Skin of body (tissue), 2 donors: ENCODE results near the gene ADRA2B. TPM values are rescaled to one million over a fixed set of nuclear protein-coding genes. Genes with fewer than 3 reads are reported as not detected.
A peak's percentile ranks its signal among the peaks of the same experiment; 100 is the strongest.

Experiments
- DNase-seq: peaks from one replicate; lab custom pipeline; 2025; lab: John Stamatoyannopoulos, UW
- total RNA-seq: library from RNA; depleted of rRNA; stranded (reverse); fragments of >200 nt; gene quantifications from one replicate; pipeline ENCODE4 v1.2.3, GENCODE V29; 2014

ADRA2B gene
- total RNA-seq, 1 donor from 2014 or later: 2.0 TPM

DNA sequence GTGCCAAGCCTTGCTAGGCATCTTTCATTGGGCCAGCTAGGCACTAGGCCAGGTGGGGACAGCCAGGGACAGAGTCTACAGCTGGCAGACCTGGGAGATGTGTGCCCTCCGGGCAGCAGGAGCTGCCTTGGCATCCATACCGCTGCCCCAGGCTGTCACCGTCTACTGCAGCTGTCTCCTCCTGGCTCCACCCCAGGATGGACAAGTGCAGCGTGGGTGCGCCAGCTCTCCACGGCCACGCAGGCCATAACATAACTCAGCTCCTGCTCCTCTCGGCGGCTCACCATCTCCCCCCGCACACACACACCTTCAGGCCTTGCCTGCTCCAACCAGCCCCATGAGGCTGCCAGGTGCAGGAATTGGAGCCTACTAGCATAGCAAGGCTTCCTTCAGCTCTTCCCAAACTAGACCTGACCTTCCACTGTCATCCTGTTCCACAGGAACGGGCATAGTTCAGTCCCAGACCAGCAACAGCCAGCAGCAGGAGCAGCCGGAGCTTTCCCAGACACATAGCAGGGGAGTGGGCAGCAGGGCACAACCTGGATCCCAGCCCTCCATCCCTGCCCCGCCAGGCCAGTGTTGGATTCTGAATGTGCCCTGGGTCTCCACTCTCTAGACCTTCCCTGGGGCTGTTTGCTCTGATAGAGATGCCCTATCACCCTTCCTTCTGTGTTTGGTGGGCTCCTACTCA is 2.5 kb upstream of the ADRA2B start:
- no peak for DNase-seq

DNA sequence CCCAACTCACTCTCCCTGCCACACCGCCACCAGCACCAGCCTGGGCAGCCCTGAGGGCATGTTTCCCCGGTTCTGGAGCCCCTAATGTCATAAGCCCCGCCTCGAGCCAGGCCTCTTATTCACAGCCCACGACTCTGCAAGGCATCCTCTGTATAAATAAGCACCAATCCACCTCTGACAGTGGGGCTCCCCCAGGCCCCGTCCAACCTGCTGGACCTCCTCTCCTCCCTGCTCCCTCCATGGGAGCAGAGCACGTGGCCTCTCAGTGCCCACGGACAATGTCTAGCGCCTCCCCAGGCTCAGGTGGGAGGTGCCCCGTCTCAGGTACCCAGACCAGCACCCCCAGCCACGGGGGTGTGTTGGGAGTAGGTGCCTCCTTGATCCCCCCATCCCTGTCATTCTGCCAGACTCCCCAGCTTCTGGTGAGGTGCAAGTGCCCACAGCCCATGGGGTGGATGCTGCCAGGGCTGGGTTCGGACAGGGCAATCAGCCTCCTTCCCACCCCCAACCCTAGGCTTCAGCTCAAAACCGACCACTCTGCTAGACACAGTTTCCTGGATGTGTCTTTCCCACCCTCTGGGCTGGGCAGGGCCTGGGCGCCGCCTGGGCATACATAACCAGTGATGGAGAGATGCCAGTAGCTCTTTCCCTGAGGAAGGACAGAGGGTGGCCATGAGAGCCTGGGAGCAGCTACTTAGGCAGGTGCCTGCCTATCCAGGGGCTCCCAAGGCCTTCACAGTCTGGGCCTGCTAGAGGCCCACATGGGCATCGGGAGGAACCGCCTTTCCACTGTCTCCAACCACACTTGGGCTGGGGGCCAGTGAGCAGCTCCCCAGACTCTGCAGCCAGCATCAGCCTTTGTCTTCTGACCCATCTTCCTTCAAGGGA is 1.6 kb upstream of the ADRA2B start:
- DNase-seq: no peak

DNA sequence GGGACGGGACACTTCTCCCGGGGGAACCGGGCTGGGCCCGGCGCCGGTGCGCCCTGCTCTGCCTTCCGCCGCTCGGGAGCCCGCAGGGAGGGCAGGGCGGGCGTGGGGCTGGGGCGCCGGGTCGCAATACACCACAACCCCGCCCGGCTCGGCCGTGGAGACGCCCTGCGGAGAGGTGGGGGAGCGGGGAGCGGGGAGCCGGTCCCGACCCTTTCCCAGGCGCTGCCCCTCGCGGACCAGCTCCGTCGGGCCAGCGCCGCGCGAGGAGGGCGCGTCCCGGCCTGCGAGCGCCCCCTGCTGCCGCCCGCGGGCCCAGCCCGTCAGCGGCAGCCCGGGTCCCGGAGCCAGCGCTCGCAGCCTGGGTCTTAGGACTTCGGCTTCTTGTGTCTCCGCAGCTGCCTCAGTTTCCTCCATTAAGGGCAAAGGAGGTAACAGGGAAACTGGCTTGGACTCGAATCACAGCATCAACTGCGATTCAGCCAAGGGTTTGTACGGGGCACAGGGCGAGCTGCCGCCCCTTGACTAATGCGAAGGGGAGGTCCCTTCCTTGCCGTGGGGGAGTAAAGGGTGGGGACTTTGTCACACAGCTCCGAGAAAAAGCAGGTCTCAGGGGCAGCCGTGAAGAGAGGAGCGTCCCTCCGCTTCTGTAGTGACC is 635 bp upstream of the ADRA2B start:
- DNase-seq: peak; percentile 26

DNA sequence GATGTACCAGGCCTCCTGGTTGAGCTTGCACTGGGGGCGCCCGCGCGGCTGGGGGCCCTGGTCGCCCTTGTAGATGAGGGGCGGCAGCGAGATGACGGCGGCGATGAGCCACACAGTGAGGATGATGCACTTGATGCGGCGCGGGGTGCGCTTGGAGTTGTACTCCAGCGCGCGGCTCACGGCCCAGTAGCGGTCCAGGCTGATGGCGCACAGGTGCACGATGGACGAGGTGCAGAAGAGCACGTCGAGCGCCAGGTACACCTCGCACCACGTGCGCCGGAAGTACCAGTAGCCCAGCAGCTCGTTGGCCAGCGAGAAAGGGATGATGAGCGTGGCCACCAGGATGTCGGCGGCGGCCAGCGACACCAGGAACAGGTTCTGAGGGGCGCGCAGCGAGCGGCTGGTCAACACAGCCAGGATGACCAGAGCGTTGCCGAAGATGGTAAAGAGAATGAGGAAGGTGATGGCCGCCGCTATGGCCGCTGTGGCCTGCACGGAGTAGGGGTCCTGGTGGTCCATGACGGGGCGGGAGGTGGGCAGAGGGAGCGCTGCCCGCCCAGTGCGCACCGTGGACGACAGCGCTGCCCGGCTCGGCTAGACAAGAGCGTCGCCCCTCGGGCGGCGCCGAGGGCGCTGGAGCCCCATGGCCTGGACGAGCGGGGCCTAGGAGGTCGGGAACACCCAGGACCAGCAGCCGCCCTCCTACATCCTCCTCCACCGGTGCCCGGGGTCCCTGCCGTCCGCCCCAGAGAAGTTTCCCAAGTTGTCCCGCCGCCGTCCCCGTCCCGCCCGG is 544 bp downstream of the ADRA2B start:
- DNase-seq: no peak

DNA sequence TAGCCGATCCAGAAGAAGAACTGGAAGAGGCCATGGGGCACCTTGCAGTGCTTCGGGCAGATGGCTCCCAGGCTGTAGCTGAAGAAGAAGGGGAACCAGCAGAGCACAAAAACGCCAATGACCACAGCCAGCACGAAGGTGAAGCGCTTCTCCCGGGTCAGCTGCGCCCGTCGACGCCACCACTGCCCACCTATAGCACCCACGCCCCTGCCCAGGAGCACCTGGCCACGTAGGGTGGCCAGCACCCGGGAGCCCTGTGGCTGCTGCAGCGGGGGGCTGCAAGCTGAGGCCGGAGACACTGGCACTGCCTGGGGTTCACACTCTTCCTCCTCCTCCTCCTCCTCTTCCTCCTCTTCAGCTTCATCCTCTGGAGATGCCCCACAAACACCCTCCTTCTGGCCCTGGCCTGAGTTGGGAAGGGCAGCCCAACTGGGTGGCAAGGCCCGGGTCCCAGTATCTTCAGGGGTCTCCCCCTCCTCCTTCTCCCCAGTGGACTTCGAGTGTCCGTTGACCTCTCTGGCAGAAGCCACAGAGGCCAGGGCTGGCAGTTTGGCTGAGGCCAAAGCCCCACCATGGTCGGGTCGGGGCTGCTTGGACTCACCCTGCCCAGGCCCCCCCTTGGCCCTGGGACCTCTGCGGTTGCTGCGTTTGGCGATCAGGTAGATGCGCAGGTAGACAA is 1.3 kb downstream of the ADRA2B start:
- DNase-seq: no peak

DNA sequence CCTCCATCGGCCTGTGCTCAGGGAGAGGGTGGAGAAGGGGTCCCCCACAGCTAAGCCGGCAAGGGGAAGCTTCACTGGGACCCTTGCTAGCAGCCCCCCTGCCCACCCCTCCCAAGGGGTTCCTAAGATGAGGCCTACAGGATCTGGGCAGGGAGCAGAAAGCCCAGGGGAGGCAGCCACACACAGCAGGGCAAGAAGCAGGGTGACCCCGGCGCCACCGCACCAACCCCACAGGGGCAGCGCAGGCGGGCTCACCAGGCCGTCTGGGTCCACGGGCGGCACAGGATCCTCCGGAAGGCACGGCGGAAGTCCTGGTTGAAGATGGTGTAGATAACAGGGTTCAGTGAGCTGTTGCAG is 1.8 kb downstream of the ADRA2B start:
- DNase-seq: no peak

DNA sequence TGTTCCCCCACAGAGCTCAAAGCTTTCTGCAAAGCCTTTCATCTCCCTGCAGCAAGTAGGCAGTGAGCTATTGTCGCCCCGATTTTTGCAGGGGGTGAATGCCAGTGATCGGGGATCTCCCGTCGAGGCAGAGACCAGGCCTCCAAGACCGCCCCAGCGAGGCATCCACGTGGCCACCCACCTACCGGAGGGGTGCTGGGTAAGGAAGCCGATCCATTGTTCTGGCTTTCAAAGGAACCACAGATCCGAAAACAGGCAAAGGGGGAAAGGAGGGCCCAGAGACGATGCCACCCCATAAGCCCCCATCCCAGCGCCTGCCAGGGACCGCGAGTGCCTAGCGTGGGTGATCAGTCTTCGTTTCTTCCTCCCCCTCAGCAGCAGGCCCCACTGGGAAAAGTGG is 2.4 kb downstream of the ADRA2B start:
- DNase-seq: no peak

DNA sequence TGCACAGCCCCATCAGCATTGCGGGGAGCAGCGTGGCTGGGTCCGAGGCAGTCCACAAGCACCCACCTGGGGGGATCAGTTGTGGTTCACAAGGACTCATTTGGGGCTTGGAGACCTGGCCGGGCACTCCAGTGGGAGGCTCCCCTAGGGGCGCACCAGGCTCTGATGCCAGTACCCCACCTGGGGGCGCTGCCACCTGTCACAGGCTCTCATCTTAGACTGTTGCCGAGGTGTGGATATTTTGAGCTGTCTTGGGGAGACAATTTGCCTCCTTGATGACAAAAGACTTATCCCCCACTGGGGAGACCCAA is 3.0 kb downstream of the ADRA2B start:
- DNase-seq: no peak

DNA sequence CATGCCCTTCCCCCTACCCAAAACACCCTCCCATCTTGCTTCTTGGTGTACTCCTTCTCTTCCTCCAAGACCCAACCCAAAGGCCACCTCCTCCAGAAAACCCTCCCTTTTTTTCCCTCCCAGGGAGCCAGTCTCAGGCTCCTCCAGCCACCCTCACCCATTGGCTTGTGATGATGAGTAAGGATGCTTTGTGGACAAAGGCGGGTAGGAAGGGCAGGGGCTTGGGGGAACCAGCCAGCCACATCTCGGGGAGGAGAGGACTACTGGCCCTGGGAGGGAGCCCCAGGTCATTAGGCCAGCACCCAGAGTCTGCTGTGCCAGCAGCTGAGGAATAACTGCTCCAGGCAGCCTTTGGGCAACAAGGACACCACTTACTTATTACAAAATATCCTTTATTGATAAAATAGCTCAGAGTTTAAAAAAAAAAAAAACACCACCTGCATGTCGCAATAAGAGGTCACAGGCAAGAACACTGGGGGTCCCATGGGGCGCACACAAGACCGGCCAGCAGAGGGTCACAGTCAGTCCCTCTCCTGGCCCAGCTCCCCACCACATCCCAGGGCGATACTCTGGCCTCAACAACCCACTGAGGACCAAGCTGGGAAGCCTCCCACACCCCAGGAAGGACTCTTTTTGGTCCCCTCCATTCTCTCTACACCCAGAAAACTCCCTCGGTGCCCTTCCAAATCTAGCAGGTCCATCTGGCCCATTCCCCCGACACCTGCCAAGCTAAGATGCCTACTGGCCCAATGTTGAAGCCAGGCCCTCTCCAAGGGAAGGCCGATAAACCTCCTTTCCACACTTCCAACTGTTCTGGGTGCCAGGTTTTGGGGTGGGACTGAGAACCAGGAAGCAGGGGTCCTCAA is 3.6 kb downstream of the ADRA2B start:
- no peak for DNase-seq

DNA sequence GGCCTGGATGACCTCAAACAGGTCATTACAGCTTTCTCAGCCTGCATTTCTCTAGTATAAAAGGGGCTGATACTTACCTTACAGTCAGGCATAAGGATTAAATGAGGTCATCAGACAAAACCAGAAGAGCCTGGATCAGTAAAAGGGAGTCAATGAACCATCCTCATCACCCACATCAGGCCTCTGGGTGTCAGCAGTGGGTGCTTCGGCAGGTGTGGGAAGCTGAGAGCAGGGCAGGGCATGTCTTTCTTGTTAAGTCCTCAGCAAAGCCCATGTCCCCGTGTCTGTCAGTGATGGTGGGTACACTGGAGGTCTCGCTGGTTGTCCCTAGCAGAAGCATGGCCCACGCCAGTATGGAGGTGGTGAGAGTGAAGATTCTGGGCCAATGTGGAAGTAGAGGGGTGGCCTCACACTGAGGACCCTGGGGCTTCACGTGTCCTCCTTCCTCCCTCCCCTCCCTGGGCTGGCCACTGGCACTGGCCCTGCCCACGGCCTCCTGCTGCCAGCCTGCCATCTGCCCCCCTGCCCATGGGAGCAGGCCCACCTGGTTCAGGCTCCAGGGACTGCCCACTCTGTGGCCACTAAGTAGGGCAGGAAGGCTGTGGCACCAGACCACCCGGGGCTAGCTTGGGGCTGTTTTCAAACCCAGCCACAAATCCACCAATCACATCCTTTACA is 4.4 kb downstream of the ADRA2B start:
- no peak for DNase-seq

DNA sequence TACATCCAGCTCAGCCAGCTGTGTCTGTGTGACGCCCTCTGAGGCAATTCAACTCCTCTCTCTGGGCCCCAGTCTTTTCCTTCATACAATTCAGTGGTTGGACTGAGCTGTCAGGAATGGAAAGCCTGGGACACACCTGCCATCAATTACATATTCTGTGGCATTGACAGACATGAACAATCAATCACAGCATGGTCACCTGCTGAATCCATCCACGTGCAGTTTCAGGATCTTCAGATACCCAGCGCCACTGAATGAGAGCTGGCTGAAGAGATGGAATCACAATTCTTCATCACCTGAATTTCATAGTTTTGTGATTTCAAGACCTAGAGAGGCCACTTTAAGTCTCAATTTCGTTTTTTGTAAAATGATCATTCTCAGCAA is 5.1 kb downstream of the ADRA2B start:
- no peak for DNase-seq

DNA sequence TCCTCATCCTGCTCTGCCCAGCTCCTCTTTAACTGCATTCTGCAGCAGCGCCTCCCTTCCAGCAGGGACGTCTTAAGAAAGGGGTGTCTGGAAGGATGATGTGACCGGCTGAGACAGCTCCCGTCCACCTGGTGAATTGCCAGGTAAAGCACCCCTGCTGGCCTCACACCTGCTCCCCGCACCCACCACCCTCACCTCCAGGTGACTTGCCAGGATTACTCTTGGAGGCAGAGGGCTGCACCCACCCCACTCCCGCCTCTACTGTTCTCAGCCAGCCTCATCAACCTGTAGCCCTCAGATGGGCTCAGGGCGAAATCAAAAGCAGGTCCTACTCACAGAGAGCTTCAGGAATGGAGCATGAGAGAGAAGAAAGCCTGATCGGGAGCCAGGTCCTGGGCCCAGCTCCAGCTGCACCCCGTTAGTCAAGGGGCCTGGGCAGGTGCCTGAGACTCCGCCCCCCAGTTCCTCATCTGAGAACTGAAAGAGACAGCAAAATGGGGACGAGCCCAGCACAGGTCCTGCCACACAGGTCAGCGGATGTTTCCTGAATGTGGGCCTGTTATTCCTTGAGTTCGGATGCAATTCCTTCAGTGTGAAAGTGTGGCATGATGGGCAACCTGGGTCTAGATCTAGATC is 5.6 kb downstream of the ADRA2B start:
- no peak for DNase-seq

DNA sequence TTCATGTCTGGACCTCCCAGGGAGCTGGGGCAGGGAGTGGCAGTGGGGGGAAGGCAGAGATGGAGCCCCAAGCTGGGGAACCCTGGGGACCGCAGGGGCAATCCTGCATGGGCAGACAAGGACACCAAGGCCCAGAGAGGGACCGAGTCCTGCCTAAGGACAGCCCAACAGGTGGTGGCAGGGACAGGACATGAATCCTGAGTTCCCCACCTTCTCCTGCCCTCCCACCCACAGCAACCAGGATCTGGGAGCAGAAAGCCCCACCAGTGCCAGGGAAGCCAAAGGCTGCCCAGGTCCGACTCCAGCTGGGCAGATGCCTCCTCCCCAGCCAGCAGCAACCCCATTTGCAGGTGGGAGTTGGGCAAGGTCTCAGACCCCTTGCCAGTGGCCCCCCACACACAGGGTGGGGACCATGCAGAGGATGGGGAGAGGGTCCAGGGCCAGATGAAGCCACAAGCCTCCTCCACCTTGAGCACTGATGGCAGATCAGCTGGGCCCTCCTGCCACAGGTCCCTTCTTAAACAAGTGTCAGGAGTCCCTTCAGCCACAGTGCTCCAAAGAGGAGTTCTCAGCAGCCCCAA is 6.3 kb downstream of the ADRA2B start:
- no peak for DNase-seq

DNA sequence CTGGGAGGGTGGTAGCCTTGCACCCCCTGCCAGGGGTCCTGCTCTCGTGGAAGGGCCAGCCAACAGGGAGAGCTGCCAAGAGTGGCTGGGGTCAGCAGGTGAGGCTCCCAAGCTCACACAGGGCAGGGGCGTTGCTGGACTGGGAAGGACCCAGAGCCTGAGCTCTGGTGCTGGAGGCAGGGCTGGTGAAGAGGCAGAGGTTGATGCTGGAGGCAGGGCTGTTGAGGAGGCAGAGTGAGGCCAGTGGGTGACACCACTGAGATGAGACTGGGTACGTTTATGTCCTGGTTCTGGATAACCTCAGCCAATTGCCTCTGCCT is 7.0 kb downstream of the ADRA2B start:
- no peak for DNase-seq

DNA sequence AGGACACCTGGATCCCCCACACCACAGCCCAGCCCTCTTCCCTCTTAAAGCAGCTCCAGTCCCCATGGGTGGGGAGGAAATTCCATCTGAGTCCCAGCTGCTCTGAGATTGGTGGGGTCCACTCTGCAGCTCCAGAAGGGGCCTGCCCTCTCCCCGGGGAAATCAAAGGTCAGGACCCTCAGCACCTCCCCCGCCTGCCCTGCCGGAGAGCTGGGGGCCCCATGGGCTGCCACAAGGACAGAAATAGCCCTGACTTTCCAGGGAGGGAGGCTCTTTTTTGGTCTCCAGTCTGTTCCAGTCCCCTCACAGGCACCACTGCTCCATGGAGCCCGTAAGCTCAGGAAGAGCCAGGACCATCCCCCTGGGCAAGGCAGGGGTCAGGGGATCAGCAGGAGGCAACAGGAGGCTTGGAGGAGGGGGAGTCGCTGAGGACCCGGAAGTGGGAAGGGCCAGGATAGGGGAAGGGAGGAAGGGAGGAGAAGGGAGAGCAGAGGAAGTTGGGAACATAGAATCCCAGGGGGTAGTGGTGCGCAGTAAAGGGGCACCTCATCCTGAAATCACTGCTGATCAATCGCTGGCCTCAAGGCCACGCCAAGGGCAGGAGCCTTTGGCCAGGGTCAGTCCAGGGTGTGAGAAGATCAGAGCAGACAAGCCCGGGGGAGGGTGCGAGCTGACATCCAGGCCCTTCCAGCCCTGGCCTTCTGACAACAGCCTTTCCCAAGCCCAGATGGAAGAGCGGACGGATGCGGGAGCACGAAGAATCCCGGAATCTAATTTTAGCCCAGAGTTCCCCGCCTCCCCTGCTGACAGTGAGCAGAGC is 7.6 kb downstream of the ADRA2B start:
- DNase-seq: peak; percentile 77

DNA sequence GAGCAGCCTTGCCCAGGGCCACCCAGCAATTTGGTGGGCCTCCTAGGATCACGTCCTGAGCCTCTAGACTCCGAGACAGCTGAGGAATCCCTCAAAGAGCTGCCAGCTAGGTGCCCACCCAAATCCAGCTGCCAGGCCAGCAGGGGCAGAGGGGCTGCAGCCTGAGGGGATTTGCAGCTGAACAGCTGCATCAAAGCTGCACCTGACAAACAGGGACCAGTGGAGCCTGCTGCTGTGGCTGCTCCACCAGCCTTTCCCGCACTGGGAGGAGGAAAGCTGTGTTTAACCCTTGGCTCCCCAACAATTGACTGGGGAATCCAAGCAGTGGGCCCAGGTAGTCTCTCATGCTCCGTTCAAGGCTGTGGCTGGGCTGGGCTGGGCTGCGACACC is 8.2 kb downstream of the ADRA2B start:
- DNase-seq: no peak

DNA sequence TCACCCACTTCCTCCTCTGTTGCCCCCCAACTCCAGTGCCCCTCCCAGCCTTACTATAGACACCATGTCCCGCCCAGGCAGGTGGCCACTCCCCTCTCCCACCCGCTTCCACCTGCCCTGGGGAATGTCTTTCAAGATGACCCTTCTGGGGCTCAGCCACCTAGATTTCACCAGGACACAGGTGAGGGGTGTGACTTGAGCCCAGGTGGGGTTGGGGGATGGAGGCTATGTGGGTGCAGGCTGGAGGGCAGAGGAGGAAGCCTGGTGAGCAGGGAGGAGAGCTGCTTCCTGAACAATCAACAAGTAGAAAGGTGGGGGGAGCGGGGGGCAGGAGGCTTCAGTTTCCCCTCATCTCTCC is 8.7 kb downstream of the ADRA2B start:
- no peak for DNase-seq

DNA sequence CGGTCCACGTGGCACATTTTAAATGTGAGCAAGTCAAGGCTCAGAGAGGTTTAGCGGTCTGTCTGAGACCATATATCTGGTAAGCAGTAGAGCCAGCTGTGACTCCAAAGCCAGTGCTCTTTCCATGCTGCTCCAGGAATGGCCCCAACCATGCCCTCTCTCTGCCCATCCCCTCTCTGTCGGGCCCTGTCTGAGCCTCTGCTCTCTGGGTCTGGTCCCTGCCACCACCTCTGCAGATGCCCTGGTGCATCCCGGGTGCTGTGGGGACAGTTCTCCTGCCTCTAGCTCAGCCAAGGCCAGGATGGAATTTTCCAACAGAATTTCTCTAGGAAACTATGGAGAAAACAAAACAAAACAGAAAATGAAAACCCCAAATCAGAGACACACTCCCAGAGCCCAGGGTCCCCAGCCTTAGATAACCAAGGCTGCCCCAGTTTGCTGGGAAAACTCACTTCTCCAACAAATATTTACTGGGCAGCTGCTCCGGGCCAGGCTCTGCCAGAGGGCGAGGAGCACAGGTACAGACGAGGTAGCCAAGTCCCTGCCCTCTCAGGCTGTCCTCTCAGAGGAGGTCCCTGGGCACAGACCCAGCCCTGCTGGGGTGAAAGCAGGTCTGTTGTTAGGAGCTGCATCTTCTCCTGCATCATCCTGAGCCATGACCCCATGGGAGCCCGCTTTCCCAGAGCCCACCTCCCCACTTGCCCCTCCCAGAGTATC is 9.2 kb downstream of the ADRA2B start:
- DNase-seq: no peak
